Muscle layer of duodenum (tissue), 2 donors: ENCODE results near the gene ACVRL1.

ENCODE experiments used
- H3K27ac ChIP-seq: one replicate; pipeline ENCODE4 v1.7.0; 2013; ENCODE audit warnings: mild to moderate bottlenecking, low read length
- H3K27me3 ChIP-seq: one replicate; pipeline ENCODE4 v1.7.0; 2013; ENCODE audit warnings: low read depth, mild to moderate bottlenecking, control low read depth, low read length
- H3K36me3 ChIP-seq, 2 donors: one replicate each; pipeline ENCODE4 v1.7.0; 2013; ENCODE audit warnings: low read length in 2 of 2, control low read depth in 1 of 2, mild to moderate bottlenecking in 1 of 2; ENCODE audit not compliant: insufficient read depth in 2 of 2, control insufficient read depth in 1 of 2
- H3K4me1 ChIP-seq, 2 donors: one replicate each; pipeline ENCODE4 v1.7.0; 2013; ENCODE audit warnings: low read length in 2 of 2, mild to moderate bottlenecking in 2 of 2, control low read depth in 1 of 2, moderate library complexity in 1 of 2; ENCODE audit not compliant: insufficient read depth in 2 of 2, control insufficient read depth in 1 of 2
- H3K4me3 ChIP-seq, 2 donors: one replicate each; pipeline ENCODE4 v1.7.0; 2013; ENCODE audit warnings: low read length in 2 of 2, low read depth in 1 of 2, mild to moderate bottlenecking in 1 of 2
- H3K9me3 ChIP-seq, 2 donors: one replicate each; pipeline ENCODE4 v1.7.0; 2013; ENCODE audit warnings: low read length in 2 of 2, control low read depth in 1 of 2, mild to moderate bottlenecking in 1 of 2; ENCODE audit not compliant: control insufficient read depth in 1 of 2
- donor health status: healthy.

ACVRL1 gene

DNA sequence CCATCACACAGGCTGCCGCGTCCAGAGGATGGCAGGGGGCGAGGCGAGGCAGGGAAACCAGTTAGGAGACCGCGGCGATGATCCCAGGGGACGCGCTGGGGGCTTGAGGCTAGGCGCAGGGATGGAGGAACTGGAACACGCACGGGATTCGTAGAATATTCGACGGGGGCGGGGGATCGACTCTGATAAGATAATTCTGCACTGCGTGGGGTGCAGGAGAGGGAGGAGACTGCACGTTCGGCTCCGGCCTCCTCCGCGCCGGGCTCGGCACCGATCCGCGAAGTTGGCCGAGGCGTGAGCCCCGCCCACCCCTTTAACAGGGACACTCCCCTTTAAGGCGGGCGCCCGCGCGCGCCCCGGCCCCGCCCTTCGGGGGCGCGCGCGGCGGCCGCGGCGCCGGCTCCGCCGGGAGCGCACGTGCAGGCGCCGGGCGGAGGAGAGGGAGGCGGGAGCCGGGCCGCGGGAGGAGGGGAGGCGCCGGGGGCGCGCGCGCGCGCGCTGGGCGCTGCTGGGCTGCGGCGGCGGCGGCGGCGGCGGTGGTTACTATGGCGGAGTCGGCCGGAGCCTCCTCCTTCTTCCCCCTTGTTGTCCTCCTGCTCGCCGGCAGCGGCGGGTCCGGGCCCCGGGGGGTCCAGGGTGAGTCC is 44.0 kb downstream of the ACVRL1 start, which contains the start of gene ACVR1B:
Gene ACVR1B, plus strand, starts transcription at position 501 of the 644 bp plus-strand sequence. Its CDS starts 45 bp downstream, at position 546.
- peaks cover 14 to 37% of the 10 kb centered on the region in 2 donors for H3K4me1 ChIP-seq
- no peaks in the 10 kb centered on the region for H3K9me3 ChIP-seq
- H3K27me3 ChIP-seq, result no peaks in the 10 kb centered on the region
- peak within 1 kb of the TSS; percentile 88 for H3K27ac ChIP-seq
- H3K36me3 ChIP-seq, result no peaks in the 10 kb centered on the region
- peak within 1 kb of the TSS; percentile 79 to 88 for H3K4me3 ChIP-seq

GRCh38 chr12:51951843-51952722 is 44.8 kb downstream of the ACVRL1 start:
- Histone ChIP-seq H3K27ac (peak overlapping the region; percentile 88), H3K4me1 (peaks cover 14 to 37% of the 10 kb centered on the region in 2 donors), H3K9me3 (no peaks in the 10 kb centered on the region), H3K36me3 (no peaks in the 10 kb centered on the region), H3K27me3 (no peaks in the 10 kb centered on the region), H3K4me3 (peak overlapping the region; percentile 79 to 88)

DNA sequence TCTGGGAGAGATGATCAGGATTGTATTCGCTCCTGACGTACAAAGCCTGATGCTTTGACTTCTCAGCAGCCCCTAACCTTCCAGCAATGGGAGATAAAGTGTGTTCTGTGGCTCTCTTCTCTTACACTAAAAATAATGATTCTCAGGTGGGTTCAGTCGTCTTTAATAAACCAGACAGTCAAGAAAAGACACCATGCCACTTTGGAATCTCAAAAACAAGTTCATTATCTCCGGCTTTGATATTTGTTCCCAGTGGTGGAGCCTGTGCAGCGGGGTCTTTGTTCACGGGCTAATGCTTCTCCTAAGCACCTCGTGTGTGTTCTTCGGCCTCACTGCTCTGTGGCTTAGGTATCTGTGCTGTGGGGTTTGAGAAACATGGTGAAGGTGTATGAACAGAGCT is 45.8 kb downstream of the ACVRL1 start:
- H3K4me3 ChIP-seq, result peak overlapping the region; percentile 51
- H3K27me3 ChIP-seq, result no peaks in the 10 kb centered on the region
- H3K9me3 ChIP-seq, result no peaks in the 10 kb centered on the region
- H3K36me3 ChIP-seq, result no peaks in the 10 kb centered on the region
- H3K4me1 ChIP-seq, result peaks cover 14 to 44% of the 10 kb centered on the region in 2 donors
- H3K27ac ChIP-seq, result peak overlapping the region; percentile 88

GRCh38 chr12:51953864-51954263 is 46.6 kb downstream of the ACVRL1 start:
- no peaks in the 10 kb centered on the region for H3K9me3 ChIP-seq
- H3K27me3 ChIP-seq, result no peaks in the 10 kb centered on the region
- H3K27ac ChIP-seq, result peak overlapping the region; percentile 88
- H3K4me1 ChIP-seq, result peaks cover 16 to 46% of the 10 kb centered on the region in 2 donors
- H3K4me3 ChIP-seq, result peak overlapping the region; percentile 51
- H3K36me3 ChIP-seq, result no peaks in the 10 kb centered on the region

GRCh38 chr12:51954561-51955361 is 47.5 kb downstream of the ACVRL1 start:
- Histone ChIP-seq H3K36me3 (no peaks in the 10 kb centered on the region), H3K4me3 (peak overlapping the region in 1 of 2 donors; percentile 51), H3K27me3 (no peaks in the 10 kb centered on the region), H3K4me1 (peaks cover 25 to 46% of the 10 kb centered on the region in 2 donors), H3K9me3 (no peaks in the 10 kb centered on the region), H3K27ac (peak overlapping the region; percentile 88)

GRCh38 chr12:51955702-51956101 is 48.4 kb downstream of the ACVRL1 start:
- no peak overlapping the region for H3K4me3 ChIP-seq
- H3K9me3 ChIP-seq, result no peaks in the 10 kb centered on the region
- H3K27me3 ChIP-seq, result no peaks in the 10 kb centered on the region
- H3K27ac ChIP-seq, result peak overlapping the region; percentile 88
- H3K36me3 ChIP-seq, result no peaks in the 10 kb centered on the region
- peaks cover 29 to 46% of the 10 kb centered on the region in 2 donors for H3K4me1 ChIP-seq

- Histone ChIP-seq H3K36me3 (no peaks in the 10 kb centered on the region), H3K27ac (no peak overlapping the region), H3K27me3 (no peaks in the 10 kb centered on the region), H3K4me1 (peaks cover 36 to 46% of the 10 kb centered on the region in 2 donors), H3K9me3 (no peaks in the 10 kb centered on the region), H3K4me3 (no peak overlapping the region)
These were observed 51.2 kb downstream of the ACVRL1 start for GRCh38 chr12:51958542-51958941.

- peaks cover 29 to 46% of the 10 kb centered on the region in 2 donors for H3K4me1 ChIP-seq
- no peaks in the 10 kb centered on the region for H3K27me3 ChIP-seq
- H3K4me3 ChIP-seq, result peak overlapping the region in 1 of 2 donors; percentile 4
- H3K27ac ChIP-seq, result peak overlapping the region; percentile 58
- H3K36me3 ChIP-seq, result no peaks in the 10 kb centered on the region
- no peaks in the 10 kb centered on the region for H3K9me3 ChIP-seq
These were observed 51.9 kb downstream of the ACVRL1 start for GRCh38 chr12:51959211-51959610.

DNA sequence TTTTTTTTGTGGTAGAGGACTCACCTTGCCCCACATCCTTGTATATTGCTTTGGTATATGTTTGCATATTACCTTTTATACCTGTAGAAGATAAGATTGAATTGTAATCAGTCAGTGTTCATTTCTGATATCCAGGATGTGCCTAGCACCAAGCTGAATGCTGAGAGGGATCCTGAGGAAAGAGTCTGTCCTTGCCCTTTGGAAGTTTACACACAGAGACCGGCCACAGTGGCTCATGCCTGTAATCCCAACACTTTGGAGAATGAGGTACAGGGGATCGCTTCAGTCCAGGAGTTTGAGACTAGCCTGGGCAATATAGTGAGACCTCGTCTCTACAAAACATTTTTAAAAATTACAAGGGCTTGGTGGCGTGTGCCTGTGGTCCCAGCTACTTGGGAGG is 52.6 kb downstream of the ACVRL1 start:
- peak overlapping the region; percentile 58 for H3K27ac ChIP-seq

GRCh38 chr12:51960488-51960887 is 53.2 kb downstream of the ACVRL1 start:
- Histone ChIP-seq H3K27ac (peak overlapping the region; percentile 58), H3K4me3 (no peak overlapping the region), H3K9me3 (no peaks in the 10 kb centered on the region), H3K36me3 (no peaks in the 10 kb centered on the region), H3K27me3 (no peaks in the 10 kb centered on the region), H3K4me1 (peaks cover 17 to 33% of the 10 kb centered on the region in 2 donors)

More for the DNA sequence above, 52.6 kb downstream of the ACVRL1 start:
- Histone ChIP-seq H3K27me3 (no peaks in the 10 kb centered on the region), H3K9me3 (no peaks in the 10 kb centered on the region), H3K4me3 (no peak overlapping the region), H3K36me3 (no peaks in the 10 kb centered on the region), H3K4me1 (peaks cover 23 to 38% of the 10 kb centered on the region in 2 donors)

DNA sequence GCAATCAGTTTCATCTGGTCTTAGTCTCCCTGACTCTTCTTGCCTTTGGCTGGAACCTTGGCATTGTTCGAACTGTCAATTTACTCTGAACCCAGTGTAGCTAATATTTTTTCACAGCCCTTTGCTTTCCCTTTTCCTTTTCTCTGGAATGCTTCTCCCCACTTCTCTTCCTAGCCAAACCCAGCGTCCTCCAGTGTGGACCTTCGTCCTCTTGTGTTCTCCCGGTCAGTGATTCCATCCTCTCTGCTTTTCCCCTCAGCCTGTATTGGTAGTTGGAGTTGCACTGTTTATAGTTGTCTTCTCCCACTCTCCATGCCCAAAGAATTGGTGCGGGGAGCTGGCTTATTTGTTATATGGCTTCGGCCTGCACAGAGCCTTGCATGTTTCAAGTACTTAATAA is 53.6 kb downstream of the ACVRL1 start:
- H3K27ac ChIP-seq, result peak overlapping the region; percentile 58
- no peak overlapping the region for H3K4me3 ChIP-seq
- H3K9me3 ChIP-seq, result no peaks in the 10 kb centered on the region
- no peaks in the 10 kb centered on the region for H3K27me3 ChIP-seq
- H3K4me1 ChIP-seq, result peaks cover 13 to 33% of the 10 kb centered on the region in 2 donors
- H3K36me3 ChIP-seq, result no peaks in the 10 kb centered on the region
